ENCODE data around the gene TBC1D4. TPM values are rescaled to one million over a fixed set of nuclear protein-coding genes. Genes with fewer than 3 reads are reported as not detected.

The TBC1D4 gene
- total and polyA plus RNA-seq, 2 experiments from 2014 or later: 18.7 to 38.2 TPM

DNA sequence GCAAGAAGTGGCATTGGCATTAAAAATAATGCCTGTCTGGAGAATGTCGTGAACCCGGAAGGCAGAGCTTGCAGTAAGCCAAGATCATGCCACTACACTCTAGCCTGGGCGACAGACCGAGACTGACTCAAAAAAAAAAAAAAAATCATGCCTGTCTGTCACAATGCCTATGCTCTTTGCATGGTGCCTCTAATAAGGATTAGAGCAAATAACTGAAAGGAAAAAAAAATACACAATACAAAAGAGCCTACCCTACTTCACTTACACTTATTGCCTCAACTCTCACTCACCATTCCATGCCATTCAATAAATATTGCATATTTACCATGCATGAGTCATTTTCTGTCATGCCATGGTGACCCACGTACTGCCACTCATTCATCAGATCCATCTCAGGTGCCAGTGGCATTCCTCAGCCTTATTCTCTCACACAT is 49.1 kb downstream of the TBC1D4 start:
- no peak overlapping the region for H3K4me3 Mint-ChIP-seq
- H3K79me2 ChIP-seq (replicated peaks; ENCODE audit: insufficient read depth): peaks cover 39% of the 10 kb centered on the region
- H3K4me1 Mint-ChIP-seq: peaks cover 8% of the 10 kb centered on the region; the same call in 2 of the 3 replicates
- no peaks in the 10 kb centered on the region for H3K9me3 Mint-ChIP-seq
- no peak for DNase-seq (ENCODE audit: low spot score)
- H3K4me3 ChIP-seq: no peak overlapping the region
- H3K27me3 ChIP-seq (ENCODE audit: insufficient read depth): no peaks in the 10 kb centered on the region
- H3F3A ChIP-seq (replicated peaks; ENCODE audit: low read depth): no peaks in the 10 kb centered on the region
- H3K27ac ChIP-seq (ENCODE audit: low read depth): no peak overlapping the region
- H3K36me3 ChIP-seq (ENCODE audit: insufficient read depth): no peaks in the 10 kb centered on the region
- no peak overlapping the region for H3K27ac Mint-ChIP-seq
- H4K20me1 ChIP-seq (replicated peaks; ENCODE audit: insufficient read depth): no peaks in the 10 kb centered on the region; the same call in 1 of the 2 replicates
- H3K27me3 Mint-ChIP-seq (ENCODE audit: insufficient read depth, low read depth, poor library complexity): no peaks in the 10 kb centered on the region
- no peaks in the 10 kb centered on the region for H3K4me1 ChIP-seq (ENCODE audit: insufficient read depth)
- no peaks in the 10 kb centered on the region; the same call in 2 of the 3 replicates for H3K36me3 Mint-ChIP-seq (ENCODE audit: low read depth)
- H3K4me2 ChIP-seq: no peak overlapping the region
- no peak for TF ChIP-seq EZH2 (IDR thresholded peaks at IDR 0.05; ENCODE audit: low read depth, unreplicated experiment)
- no peak for TF ChIP-seq CREB1 (CRISPR knock-in tag; IDR thresholded peaks at IDR 0.05; ENCODE audit: low read depth)
- TF ChIP-seq ZNF114 (CRISPR knock-in tag; IDR thresholded peaks at IDR 0.05): no peak
- TF ChIP-seq, protein P1, sequence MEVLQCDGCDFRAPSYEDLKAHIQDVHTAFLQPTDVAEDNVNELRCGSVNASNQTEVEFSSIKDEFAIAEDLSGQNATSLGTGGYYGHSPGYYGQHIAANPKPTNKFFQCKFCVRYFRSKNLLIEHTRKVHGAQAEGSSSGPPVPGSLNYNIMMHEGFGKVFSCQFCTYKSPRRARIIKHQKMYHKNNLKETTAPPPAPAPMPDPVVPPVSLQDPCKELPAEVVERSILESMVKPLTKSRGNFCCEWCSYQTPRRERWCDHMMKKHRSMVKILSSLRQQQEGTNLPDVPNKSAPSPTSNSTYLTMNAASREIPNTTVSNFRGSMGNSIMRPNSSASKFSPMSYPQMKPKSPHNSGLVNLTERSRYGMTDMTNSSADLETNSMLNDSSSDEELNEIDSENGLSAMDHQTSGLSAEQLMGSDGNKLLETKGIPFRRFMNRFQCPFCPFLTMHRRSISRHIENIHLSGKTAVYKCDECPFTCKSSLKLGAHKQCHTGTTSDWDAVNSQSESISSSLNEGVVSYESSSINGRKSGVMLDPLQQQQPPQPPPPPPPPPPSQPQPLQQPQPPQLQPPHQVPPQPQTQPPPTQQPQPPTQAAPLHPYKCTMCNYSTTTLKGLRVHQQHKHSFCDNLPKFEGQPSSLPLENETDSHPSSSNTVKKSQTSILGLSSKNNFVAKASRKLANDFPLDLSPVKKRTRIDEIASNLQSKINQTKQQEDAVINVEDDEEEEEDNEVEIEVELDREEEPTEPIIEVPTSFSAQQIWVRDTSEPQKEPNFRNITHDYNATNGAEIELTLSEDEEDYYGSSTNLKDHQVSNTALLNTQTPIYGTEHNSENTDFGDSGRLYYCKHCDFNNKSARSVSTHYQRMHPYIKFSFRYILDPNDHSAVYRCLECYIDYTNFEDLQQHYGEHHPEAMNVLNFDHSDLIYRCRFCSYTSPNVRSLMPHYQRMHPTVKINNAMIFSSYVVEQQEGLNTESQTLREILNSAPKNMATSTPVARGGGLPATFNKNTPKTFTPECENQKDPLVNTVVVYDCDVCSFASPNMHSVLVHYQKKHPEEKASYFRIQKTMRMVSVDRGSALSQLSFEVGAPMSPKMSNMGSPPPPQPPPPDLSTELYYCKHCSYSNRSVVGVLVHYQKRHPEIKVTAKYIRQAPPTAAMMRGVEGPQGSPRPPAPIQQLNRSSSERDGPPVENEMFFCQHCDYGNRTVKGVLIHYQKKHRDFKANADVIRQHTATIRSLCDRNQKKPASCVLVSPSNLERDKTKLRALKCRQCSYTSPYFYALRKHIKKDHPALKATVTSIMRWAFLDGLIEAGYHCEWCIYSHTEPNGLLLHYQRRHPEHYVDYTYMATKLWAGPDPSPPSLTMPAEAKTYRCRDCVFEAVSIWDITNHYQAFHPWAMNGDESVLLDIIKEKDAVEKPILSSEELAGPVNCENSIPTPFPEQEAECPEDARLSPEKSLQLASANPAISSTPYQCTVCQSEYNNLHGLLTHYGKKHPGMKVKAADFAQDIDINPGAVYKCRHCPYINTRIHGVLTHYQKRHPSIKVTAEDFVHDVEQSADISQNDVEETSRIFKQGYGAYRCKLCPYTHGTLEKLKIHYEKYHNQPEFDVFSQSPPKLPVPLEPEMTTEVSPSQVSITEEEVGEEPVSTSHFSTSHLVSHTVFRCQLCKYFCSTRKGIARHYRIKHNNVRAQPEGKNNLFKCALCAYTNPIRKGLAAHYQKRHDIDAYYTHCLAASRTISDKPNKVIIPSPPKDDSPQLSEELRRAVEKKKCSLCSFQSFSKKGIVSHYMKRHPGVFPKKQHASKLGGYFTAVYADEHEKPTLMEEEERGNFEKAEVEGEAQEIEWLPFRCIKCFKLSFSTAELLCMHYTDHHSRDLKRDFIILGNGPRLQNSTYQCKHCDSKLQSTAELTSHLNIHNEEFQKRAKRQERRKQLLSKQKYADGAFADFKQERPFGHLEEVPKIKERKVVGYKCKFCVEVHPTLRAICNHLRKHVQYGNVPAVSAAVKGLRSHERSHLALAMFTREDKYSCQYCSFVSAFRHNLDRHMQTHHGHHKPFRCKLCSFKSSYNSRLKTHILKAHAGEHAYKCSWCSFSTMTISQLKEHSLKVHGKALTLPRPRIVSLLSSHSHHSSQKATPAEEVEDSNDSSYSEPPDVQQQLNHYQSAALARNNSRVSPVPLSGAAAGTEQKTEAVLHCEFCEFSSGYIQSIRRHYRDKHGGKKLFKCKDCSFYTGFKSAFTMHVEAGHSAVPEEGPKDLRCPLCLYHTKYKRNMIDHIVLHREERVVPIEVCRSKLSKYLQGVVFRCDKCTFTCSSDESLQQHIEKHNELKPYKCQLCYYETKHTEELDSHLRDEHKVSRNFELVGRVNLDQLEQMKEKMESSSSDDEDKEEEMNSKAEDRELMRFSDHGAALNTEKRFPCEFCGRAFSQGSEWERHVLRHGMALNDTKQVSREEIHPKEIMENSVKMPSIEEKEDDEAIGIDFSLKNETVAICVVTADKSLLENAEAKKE (CRISPR knock-in tag; IDR thresholded peaks at IDR 0.05): no peak
- no peak for TF ChIP-seq POLR2AphosphoS5 (IDR thresholded peaks at IDR 0.05; ENCODE audit: low read depth)
- TF ChIP-seq EZH2phosphoT487 (IDR thresholded peaks at IDR 0.05; ENCODE audit: unreplicated experiment): no peak
- TF ChIP-seq, protein P2, sequence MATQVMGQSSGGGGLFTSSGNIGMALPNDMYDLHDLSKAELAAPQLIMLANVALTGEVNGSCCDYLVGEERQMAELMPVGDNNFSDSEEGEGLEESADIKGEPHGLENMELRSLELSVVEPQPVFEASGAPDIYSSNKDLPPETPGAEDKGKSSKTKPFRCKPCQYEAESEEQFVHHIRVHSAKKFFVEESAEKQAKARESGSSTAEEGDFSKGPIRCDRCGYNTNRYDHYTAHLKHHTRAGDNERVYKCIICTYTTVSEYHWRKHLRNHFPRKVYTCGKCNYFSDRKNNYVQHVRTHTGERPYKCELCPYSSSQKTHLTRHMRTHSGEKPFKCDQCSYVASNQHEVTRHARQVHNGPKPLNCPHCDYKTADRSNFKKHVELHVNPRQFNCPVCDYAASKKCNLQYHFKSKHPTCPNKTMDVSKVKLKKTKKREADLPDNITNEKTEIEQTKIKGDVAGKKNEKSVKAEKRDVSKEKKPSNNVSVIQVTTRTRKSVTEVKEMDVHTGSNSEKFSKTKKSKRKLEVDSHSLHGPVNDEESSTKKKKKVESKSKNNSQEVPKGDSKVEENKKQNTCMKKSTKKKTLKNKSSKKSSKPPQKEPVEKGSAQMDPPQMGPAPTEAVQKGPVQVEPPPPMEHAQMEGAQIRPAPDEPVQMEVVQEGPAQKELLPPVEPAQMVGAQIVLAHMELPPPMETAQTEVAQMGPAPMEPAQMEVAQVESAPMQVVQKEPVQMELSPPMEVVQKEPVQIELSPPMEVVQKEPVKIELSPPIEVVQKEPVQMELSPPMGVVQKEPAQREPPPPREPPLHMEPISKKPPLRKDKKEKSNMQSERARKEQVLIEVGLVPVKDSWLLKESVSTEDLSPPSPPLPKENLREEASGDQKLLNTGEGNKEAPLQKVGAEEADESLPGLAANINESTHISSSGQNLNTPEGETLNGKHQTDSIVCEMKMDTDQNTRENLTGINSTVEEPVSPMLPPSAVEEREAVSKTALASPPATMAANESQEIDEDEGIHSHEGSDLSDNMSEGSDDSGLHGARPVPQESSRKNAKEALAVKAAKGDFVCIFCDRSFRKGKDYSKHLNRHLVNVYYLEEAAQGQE (IDR thresholded peaks at IDR 0.05; ENCODE audit: unreplicated experiment): no peak
- H2AFZ ChIP-seq: no peak overlapping the region
- no peak for ATAC-seq
- no peaks in the 10 kb centered on the region for H3K9me2 ChIP-seq (ENCODE audit: insufficient read depth)
